Adipocyte (in vitro differentiated cells): ENCODE data around the gene LSM3.

Experiments used
- DNase-seq: peaks from one replicate; pipeline ENCODE4 v3.0.0-alpha.2; 2015; ENCODE audit warnings: low read depth
- H3K27me3 ChIP-seq: replicated peaks from 2 replicates; pipeline ENCODE4 v1.7.0; 2013; ENCODE audit warnings: mild to moderate bottlenecking, low read length, moderate library complexity; ENCODE audit not compliant: control insufficient read depth, insufficient read depth
- H3K36me3 ChIP-seq: 2 replicates; pipeline ENCODE4 v1.7.0; 2013; ENCODE audit warnings: low read length, mild to moderate bottlenecking, moderate library complexity; ENCODE audit not compliant: control insufficient read depth, insufficient read depth, severe bottlenecking
- H3K4me1 ChIP-seq: 2 replicates; pipeline ENCODE4 v1.7.0; 2013; ENCODE audit warnings: mild to moderate bottlenecking, low read length, moderate library complexity; ENCODE audit not compliant: control insufficient read depth, insufficient read depth
- H3K4me3 ChIP-seq: 2 replicates; pipeline ENCODE4 v1.7.0; 2013; ENCODE audit warnings: mild to moderate bottlenecking, low read length, moderate library complexity
- H3K9ac ChIP-seq: 2 replicates; pipeline ENCODE4 v1.7.0; 2013; ENCODE audit warnings: mild to moderate bottlenecking, low read length, moderate library complexity
- H3K9me3 ChIP-seq: 2 replicates; pipeline ENCODE4 v1.7.0; 2013; ENCODE audit warnings: mild to moderate bottlenecking, low read length, moderate library complexity; ENCODE audit not compliant: control insufficient read depth

The LSM3 gene

GRCh38 chr3:14245822-14246221 lies 67.2 kb downstream of the LSM3 start:
- Histone ChIP-seq H3K9me3 (peaks cover 3% of the 10 kb centered on the region), H3K4me3 (no peak overlapping the region), H3K36me3 (no peaks in the 10 kb centered on the region), H3K9ac (no peak overlapping the region), H3K4me1 (peaks cover 22% of the 10 kb centered on the region), H3K27me3 (peaks cover 30% of the 10 kb centered on the region)
- DNase-seq, result no peak

DNA sequence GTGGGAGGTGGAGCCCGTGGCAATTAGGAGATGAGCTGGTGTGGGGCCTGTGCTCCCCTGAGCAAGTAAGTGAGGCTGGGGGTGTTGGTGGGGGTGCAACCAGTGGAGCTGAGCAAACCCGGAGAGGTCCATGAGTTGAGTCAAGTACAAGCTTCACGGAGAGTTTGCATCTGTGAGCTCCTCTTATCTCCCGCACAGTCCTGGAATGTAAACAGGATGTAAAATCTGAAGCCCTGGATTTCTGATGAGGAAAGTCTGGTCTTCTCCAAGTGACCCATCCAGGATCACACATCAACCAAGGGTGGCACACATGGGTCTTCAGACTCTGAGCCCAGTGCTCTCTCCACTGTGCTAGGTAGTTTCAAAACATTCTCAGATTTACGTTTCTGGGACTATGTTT lies 67.8 kb downstream of the LSM3 start:
- Histone ChIP-seq H3K9me3 (peaks cover 7% of the 10 kb centered on the region), H3K36me3 (no peaks in the 10 kb centered on the region), H3K27me3 (peaks cover 30% of the 10 kb centered on the region), H3K4me1 (peaks cover 22% of the 10 kb centered on the region), H3K9ac (no peak overlapping the region), H3K4me3 (no peak overlapping the region)
- DNase-seq, result no peak

DNA sequence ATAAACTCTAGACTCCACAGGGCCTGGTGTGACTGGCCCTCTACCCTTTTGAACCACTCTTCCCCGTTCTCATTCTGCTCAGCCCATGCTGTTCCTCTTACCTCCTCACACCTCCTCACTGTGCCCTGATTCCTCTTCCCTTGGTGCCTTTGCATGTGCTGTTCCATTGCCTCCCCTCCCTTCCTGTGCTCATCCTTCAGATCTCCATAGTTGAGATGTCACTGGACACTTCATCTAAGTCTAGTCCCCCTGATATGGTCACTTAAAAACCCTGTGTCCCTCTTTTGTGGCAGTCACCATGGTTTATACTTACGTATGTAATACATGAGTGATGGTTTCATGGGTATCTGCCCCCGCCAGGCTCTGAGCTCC lies 69.8 kb downstream of the LSM3 start:
- no peaks in the 10 kb centered on the region for H3K36me3 ChIP-seq
- peaks cover 27% of the 10 kb centered on the region for H3K4me1 ChIP-seq

DNA sequence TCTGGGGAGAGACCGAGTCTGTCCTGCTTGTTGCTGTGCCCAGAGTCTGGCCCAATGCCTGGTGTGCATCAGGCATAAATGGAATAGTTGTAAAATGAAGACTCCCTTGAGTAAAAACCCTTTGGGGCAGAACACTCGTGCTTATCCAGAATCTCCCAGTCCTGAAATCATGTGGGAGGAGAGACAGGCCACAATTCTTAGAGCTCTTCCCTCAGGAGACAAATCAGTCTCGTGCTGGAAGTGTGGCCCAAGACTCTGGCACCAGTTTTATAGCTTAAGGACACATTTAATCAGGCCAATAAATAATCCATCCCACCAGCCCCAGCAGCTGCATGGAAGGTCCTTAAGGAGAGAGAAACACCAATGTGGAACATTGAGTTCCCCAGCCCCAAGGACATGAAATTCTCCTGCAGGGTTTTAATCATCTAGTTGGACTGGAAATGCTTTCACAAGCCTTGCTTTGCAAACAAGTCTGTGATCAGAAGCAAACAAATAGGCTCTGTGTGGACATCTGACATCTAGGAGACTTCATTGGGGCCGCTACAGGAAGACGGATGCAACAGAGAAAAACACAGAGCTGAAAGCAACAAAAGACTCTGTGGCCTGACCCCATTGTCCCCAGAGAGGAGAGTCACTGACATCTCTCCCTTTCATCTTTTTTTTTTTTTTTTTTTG lies 70.4 kb downstream of the LSM3 start:
- Histone ChIP-seq H3K4me3 (no peak overlapping the region), H3K9me3 (peaks cover 7% of the 10 kb centered on the region), H3K36me3 (no peaks in the 10 kb centered on the region), H3K4me1 (peaks cover 31% of the 10 kb centered on the region), H3K27me3 (peaks cover 28% of the 10 kb centered on the region), H3K9ac (no peak overlapping the region)
- no peak for DNase-seq

More for the DNA sequence above, 69.8 kb downstream of the LSM3 start:
- Histone ChIP-seq H3K4me3 (no peak overlapping the region), H3K27me3 (peaks cover 28% of the 10 kb centered on the region), H3K9ac (no peak overlapping the region), H3K9me3 (peaks cover 7% of the 10 kb centered on the region)
- DNase-seq, result no peak
